T follicular helper cell (primary cell): Measurements from ENCODE around the gene TTC21A.

Experiments used
- DNase-seq: peaks from one replicate; pipeline ENCODE4 v3.0.0-alpha.2; 2020; ENCODE audit warnings: low read depth

The TTC21A gene

DNA sequence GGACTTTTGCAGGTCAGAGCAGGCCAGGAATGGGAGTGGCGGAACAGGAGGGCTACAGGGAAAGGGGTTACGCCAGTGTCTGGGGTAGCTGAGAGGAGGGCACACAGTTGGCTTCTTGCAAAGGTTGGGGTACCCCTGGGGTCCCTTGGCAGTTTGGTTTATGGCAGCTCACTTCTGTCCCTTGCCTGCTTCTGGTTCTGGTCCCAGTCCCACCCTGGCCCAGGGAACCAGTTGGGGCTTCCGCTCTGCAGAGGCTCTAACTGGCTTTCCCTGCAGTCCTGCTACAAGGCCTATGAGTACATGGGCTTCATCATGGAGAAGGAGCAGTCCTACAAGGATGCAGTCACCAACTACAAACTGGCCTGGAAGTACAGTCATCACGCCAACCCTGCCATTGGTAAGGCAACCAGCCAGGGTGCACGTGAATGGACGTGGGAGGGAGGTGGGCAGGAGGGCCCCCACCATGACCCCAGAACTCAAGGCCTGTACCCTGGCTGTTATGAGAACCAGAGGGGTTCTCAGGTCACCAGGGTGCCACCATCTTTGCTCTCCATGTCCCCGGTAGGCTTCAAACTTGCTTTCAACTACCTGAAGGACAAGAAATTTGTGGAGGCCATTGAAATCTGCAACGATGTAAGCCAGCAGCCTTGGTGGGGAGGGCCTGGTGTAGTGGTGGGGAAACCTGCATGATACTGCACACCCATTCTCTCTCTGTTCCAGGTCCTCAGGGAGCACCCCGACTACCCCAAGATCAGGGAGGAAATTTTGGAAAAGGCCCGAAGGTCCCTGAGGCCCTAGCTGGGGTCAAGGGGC is 30.7 kb downstream of the TTC21A start:
- no peak for DNase-seq

DNA sequence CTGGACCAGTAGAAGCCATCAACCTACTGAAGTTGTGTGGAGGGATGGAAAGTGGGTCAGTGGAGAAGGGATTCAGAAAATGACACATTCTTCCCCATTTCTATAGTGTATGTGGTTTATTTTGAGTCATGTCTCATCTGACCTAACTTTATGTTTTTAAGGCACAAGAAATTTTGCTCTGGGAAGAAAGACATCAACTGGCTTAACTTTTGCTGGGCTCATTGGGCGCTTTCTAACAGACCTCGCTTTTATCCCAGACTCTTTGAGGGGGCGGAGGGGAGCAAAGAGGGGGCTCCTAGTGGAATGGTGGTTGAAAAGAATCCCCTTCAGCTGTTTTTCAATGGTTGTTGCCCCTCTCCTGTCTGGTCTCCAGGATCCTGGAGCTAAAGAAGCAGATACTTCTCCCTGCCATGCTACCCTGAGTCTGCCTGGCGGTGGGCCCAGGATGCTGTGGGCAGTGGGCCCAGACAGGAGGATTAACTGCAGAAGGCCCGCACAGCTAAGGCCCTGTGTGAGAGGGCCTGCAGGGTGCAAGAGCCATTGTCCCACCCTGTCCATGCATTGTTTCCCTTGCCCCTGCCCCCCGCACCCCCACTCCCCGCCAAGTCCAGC is 31.4 kb downstream of the TTC21A start:
- no peak for DNase-seq

DNA sequence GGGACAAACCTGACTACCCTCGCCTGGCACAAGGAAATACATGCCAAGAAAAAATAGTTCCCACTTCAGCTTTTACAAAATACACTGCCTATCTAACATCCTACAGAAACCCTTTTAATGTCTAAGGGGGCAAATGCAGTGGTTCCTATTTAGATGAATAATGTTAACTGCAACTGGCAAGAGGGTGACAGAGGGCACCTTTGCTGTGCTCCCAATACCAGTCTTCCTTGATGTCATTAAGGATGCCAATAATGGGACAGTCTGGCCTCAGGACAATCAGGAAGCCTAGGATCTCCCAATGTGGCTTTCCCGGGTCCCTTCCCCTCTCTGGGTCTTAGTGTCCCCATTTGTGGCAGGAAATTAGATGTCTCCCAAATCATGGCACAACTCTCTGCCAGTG is 32.0 kb downstream of the TTC21A start:
- DNase-seq = no peak

DNA sequence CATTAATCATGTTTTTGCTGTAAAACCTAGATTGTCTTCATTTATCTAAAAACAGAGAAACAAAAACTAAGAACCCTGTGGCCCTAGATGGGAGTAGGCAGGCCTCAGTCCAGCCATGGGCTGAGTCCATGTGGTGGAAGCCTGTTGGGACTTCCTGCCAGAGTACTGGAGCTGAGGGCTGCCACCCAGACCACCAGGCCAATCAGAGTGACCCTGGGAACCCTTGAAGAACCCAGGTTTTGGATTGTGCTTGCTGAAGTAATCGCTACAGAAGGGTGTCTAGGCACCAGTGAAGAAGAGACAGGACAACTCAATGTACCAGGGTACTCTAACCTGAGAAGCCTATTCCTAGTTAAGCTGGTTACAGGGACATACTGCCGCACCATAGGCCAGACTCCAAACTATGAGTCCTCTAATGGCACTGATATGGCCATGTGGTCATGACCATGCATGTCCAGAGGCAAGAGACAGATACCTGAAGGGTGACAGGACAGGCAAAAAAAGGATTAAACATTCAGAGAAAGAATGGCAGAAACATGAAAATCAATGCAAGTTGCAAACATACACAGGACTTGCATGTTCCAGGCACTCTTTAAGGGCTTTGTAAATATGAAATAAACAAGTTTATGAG is 33.0 kb downstream of the TTC21A start:
- no peak for DNase-seq

DNA sequence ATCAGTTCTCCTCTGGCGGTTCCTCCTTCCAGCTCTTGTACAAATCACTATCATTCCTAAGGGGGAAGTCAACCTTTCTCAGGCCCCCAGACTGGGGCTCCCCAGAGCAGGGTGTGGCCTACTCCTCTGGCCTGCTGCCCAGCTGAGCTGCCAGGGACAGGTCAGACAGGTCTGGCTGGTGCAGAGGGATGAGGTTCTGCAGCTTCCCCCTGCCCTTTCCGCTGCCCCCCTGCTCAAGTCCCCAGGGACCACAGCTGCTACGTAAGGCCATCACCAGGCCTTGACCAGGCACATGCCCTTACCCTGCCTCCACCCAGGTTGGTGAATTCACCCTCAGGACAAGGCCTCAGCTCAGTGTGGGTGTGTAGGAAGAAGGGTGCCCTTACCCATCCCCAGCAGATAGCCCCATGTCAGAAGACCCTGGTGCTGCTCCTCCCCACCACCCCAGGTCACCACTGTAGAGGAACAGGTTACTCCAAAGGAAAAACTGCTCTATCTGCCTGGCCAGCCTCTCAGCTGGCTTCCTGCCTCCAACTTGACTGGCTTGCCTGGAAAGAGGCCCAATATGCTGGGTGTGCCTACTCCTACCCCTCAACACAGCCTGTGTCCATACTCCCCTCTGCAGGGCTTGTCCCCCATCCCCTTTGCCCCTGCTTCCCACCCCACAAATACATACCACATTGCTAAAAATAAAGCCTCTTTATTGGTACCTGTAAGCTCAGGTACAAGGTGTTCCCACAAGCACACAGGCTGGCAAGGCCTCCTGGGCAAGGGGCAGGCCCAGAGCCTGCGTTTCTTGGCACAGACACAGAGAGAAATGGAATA is 33.9 kb downstream of the TTC21A start:
- DNase-seq = no peak

DNA sequence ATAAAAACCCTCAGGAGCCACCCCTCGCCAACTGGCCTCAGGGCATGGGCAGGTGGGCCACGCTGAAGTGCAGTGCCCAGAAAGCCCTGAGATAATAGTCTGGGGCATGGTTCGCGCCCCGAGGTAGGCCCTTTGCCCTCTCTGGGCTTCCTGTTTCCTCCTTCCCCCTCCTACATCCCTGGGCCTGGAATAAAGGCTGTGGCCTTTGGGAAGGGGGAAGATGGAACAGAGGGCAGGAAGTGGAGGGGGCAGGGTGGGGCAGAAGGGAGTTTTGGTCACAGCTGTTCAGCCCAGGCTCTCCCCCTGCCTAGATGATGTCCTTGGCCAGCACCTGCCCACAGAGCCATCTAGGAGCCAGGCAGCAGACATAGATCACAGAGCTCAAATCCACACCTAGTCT is 34.6 kb downstream of the TTC21A start:
- DNase-seq = no peak

DNA sequence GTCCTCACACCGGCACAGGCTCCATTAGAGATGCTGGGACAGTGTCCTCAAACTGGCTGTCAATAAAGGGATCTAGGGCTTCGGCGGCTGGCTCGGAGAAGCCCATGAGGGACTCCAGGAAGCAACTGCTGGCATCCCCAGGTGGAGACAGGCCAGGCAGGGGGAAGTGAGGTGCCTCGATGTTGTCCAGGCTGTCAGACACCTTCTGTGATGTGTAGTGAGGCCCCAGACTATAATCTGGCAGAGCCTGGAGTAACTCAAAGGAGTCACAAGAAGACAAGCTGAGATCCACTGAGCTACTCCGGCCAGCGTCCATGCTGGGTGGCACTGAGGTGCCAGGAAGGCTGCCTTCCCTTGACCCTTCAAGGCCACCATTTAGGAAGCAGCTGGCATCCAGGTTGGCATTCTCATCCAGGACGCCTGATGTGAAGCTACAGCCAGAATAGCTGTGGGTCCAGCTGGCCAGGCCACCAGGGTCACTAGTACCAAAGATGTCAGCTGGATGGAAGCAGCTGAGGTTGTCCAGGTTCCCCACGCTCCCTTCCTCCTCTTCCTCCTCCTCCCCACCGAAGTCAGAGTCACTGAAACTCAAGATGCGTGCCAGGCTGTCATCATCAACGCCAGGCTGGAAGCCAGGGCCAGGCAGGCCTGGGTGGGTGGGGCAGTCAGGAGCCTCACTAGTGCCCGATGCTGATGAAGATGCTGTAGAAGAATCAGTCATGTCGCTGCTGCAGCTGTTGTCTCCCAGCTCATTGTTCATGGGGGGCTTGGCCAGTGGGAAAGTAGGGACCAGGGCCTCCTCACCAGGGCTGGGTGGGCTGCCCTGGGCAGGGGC is 35.8 kb downstream of the TTC21A start:
- no peak for DNase-seq

DNA sequence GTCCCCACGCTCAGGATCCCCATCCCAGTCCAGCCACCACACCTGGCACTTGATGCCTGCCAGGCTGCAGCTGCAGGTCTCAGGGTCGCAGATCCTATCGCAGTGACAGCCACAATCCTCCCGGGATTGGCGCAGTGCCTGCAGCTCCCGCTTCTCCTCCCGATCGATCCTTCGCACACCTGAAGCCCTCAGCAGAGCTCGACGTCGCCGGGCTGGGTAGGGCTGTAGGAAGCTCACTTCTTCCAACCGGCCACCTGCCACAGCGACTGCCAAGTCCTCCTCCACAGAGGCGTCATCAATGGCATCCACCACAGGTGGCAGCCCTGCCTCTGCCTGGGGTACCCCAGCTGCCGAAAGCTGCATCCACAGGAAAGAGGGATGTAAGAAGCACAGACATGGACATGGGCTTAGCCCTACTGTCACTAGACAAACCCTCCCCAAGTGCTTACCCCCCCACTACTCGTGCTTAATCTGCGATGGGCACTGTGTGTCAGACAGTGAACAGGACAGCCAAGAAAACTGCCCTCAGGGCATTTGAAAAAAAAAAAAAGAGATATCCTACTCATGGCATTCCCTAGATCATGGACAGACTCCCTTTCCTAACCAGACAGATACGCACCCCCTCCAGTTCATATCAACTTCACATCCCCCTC is 36.7 kb downstream of the TTC21A start:
- no peak for DNase-seq

DNA sequence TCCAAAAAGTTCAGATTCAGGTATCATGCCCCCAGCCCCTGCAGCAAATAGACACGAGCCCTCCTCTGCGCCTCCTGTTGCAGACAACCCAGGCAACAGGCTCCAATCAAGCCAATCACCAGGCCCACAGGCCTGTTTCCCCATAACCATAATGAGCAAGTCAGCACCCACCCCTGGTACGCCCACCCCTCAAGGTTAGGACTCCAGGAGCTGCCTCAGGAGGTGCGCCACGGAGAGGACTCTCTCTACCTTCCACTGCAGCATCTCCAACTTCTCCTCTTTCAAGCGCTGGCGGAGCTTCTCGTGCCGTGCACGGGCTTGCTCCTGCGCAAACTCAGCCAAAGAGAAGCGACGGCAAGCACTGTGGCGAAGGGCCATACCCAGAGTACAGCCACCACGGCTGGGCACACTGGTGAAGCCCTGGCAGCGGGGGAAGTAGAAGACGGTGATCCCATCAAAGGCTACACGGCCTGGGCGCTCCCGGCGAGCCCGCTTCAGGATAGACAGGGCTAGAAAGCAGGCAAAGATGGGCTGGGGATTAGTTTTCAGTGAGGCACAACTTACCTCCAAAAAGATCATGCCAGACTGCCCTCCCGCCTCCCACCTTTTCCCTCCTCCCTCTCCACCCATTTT is 37.4 kb downstream of the TTC21A start:
- no peak for DNase-seq

DNA sequence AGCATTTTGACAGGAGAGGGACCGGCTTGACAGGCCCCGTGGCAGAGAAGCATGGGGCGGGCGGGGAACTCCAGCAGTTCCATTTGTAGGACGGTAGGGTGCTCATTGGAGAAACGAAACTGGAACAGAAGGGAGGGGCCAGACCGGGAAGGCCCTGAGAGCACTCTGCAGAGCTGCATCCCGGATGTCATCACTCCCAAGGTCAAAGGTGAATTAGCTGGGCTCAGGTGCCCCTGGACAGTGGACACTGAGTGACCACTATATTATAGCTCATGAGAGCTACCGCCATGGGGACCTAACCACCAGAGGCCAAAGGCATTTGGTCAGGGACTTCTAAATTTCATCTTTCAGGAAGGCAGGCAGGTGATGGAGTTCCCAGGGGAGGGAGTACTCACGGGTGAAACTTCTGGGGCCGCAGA is 38.6 kb downstream of the TTC21A start:
- no peak for DNase-seq

DNA sequence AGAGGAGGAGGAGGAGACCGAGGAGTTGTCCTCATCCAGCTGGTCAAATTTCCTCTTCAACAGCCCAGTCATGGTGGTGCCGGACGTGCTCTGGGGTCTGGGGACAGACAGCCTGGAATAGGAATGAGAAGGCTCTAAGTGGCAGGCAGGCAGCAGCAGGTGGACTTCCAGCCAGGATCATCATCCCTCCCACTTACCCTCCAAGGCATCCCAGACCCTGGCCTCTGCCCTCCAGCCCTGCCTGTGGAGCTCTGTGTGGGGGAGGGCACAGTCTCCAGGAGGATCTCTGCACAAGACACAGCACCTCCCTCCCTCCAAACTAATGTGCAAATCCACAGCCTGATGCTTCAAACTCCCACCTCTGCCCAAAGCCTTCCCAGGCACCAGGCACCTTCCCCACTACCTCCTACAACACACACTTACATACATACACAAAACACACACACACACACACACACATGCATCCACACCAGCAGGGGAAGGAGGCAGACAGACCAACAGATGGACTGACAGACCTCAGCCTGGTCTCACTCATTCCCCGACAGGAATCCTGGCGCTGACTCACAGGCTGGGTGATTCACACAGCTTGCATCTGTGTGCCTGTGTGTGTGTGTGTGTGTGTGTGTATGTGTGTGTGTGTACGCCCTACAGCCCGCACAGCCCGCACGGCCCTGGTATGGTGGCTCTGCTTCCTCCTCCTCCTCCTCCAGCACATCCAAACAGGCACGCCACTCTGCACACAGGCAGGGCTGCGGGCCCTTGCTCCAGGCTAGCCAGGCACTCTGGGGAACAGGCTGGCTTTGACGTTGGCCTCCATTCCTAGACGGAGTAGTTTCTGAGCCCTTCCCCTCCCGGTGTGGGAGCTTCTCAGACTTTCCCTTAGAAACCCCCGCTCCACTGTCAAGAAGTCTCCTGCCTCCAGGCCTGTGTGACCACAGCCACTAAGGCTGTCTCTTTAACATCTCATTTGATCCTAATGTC is 39.4 kb downstream of the TTC21A start:
- no peak for DNase-seq

DNA sequence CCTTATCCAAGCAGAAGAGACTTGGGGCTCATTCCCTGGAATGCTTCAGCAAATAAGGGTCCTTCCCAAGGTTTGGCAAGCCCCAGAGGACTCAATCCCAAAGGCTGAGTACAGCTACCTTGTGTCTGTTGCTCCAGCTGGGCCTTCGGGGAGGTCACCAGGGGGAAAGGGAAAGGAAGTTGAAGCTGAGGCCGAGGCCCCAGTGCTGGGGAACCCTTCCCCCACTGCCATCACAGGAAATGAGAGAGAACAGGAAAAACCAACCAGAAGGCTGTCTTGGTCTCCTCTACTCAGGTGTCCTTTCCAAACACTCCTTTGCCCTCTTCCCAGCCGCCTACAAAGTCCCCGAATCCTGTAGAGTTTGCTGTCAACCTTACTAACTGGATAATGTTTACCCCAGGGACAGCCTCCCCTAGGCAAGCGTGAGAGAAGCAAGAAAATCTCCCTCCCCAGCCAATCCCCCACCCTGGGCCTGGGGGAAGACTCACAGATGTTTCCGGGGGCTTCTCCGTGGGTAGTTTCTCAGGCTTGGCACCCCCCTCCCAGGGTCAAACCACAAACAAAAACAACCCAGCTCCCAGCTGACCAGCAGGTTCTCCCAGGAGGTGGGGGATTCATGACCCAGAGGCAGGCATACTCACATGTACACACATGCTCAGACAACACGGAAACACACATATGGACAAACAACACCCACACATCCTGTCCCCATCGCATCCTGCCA is 40.4 kb downstream of the TTC21A start:
- no peak for DNase-seq

DNA sequence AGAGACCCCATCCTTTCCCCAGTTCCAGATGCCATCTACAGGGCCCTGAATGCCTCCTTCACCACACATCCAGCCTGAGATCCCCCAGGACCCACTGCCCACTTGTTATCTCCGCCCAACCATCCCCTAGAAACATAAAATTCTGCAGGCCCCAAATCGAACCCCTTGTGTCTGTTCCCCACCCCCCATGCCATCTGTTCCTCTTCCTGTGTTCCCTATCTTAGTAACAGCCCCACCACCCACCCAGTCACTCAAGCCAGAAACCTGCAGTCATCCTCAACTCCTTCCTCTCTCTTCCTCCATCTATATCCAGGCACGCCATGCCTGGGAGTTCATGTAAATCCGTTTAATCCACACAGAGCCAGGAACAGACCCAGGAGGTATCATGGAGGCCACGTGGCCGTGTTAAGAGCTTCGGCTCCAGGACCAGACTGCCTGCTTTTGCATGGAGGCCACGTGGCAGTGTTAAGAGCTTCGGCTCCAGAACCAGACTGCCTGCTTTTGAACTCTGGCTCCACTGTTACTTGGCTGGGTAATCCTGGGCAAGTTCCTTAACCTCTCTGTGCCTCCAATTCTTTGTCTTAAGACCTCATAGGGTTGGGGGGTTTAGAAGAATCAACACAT is 41.1 kb downstream of the TTC21A start:
- DNase-seq = no peak

DNA sequence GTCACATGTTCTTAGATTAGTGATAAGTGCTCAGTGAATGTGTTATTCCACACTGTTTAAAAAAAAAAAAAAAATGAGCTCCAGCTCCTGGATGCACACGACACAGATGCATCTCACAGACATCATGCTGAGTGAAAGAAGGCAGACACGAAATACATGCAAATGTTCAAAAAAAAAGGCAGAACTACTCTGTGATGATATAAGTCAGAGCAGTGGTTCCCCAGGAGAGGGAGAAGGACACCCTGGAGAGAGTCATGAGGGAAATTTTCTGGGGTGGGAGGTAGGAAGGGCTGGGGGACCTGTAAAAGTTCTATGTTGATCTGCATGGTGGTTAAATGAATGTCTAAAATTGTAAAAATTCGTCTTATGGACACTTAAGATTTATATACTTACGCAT is 41.6 kb downstream of the TTC21A start:
- DNase-seq = no peak

DNA sequence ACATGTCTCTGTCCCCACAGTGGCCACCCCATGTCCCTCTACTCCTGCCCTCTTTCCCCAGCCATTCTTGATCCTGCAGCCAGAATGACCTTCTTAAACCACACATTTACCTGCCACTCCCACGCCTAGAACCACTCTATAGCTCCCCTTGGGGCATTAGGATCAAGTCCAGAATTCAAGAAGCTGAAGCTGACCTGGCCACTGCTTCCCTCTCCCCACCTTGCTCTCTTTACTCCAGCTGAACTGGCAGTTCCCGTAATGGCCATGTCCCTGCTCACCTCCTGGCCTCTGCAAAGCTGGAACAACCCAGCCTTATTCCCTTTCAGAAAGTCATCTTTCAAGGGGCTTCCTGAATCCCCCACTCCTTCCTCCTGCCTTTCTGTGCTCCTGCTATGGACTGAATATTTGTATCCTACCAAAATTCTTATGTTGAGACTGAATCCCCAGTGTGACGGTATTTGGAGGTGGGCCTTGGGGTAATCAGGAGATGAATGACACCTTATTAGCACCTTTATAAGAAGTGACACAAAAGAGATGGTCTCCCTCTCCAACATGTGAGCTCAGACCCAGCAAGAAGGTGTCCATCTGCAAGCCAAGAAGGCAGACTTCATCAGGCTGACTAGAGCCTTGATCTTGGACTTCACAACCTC is 42.1 kb downstream of the TTC21A start:
- no peak for DNase-seq

DNA sequence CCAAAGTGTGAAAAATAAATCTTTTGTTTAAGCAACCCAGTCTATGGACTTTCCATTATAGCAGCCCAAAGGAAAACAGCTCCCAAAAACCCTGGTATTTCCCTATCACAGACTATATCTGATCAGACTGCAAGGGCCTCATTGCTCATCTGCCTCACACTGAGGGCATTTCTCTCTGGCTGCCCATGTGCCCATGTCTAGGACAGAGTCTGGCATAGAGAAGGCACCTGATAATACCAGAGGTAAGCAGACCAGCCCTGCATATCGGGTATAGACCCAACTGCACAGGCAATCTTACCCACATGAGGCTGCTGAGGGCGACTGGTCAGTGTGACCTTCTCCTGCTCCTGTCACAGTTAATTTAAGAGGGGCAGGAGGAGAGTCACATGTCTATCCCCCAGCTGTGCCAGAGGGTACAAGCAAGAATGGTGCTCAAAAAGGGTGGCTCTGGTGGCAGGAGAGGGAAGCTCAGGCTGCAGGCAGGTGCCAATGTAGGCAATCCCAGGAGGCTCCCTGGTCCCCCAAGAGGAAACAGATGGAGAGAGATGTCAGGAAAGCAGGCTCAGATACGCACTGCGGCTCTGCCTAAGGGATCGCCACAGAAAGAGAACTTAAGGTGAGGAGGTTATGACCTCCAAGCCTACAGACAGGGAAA is 42.8 kb downstream of the TTC21A start:
- no peak for DNase-seq
